ENCODE results near the gene IPPK.

The IPPK gene

DNA sequence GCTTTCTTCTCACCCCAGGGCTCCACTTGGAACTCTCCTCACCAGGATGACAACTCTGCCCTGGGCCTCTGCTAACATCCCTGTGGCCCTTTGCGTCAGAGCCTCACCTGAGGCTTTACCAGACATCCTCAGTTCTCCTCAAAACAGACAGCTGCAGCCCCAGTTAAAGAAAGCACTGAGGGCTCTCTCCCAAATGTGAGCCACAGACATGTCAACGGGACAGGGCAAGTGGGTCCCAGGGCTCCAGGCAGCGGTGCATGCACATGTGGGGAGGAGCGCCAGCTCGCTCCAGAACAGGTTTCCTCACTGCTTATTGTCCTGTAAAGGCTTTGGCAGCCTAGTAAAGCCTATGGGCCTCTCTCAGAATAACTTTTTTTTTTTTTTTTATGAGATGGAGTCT, 37.3 kb downstream of the IPPK start:
- TF ChIP-seq, protein P1, sequence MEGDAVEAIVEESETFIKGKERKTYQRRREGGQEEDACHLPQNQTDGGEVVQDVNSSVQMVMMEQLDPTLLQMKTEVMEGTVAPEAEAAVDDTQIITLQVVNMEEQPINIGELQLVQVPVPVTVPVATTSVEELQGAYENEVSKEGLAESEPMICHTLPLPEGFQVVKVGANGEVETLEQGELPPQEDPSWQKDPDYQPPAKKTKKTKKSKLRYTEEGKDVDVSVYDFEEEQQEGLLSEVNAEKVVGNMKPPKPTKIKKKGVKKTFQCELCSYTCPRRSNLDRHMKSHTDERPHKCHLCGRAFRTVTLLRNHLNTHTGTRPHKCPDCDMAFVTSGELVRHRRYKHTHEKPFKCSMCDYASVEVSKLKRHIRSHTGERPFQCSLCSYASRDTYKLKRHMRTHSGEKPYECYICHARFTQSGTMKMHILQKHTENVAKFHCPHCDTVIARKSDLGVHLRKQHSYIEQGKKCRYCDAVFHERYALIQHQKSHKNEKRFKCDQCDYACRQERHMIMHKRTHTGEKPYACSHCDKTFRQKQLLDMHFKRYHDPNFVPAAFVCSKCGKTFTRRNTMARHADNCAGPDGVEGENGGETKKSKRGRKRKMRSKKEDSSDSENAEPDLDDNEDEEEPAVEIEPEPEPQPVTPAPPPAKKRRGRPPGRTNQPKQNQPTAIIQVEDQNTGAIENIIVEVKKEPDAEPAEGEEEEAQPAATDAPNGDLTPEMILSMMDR (IDR thresholded peaks at IDR 0.05) = no peak

- TF ChIP-seq, protein P1 (IDR thresholded peaks at IDR 0.05) = no peak
Measured at GRCh38 chr9:92631452-92632343, 38.2 kb downstream of the IPPK start.

DNA sequence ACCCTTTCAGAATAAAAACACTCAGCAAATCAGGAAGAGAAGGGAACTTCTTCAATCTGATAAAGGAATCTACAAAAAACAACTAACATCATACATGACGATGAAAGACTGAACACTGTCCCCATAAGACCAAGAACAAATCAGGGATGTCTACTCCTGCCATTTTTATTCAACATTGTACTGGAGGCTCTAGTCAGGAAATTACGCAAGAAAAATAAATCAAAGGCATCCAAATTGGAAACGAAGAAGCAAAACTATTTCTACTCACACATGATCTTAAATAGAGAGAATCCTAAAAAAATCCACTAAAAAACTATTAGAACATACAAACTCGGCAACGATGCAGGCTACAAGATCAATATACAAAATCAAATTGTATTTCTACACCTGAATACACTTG, 42.3 kb downstream of the IPPK start:
- TF ChIP-seq, protein P1 (IDR thresholded peaks at IDR 0.05) = no peak

DNA sequence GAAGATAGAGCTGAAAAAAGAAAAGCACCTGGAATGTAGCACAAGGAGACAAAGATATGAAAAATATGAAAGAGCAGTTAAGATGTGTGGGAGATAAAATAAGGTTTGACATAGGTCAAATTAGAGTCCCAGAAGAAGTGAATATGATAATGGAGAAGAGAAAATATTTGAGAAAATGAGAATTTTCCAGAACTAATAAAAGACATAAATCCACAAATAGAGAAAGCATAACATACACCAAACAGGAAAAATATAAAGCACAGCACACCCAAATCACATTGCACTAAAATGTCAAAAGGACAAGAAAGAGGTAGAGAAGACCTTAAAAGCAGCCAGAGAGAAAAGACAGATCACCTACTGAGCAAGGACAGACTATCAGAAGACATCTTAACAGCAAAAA, 43.4 kb downstream of the IPPK start:
- TF ChIP-seq, protein P1 (IDR thresholded peaks at IDR 0.05) = no peak

DNA sequence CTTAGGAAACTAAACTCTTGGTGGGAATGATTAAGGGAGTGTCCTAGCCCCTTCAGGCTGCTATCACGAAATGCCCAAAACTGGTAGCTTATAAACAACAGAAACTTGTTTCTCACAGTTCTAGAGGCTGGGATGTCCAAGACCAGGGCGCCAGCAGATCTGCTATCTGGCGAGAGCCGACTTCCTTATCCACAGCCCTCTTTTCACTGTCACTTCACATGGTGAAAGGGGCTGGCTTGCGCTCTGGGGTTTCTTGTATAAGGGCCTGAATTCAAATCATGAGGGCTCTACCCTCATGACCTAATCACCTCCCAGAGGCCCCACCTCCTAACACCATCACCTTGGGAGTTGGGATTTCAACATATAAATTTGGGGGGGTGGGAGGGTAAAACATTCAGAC, 49.1 kb downstream of the IPPK start:
- TF ChIP-seq, protein P1 (IDR thresholded peaks at IDR 0.05) = no peak

DNA sequence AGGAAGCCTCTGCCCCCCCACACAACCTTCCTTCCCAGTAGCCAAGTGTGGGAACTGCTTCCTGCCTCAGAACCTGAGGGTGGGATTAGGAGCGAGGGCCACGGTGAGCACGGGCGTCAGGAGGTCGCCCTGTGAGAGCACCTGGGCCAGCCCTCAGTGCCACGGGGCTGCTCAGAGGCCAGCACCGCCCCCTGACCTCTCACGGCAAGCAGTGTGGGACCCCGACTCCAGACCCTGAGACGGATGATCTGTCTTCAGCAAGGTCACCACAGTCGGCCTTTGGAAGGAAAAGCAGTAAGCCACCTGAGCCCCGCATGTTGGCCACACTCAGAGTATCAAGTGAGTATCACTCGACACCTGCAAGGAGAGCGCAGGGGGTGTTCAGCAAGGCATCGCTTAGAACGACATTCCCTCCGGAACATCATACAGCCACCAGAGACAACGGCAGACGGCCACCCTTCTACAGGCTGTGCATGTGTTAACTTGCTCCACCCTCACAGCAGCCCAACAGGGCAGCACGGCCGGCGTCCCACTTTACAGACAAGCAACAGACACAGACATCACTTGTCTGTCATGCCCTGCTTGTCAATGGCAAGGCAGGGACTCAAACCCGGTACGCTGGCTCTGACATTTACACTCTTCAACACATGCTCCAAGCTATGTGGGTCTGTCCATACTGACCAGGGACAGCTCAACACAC, 50.2 kb downstream of the IPPK start:
- TF ChIP-seq, protein P1 (IDR thresholded peaks at IDR 0.05) = no peak

DNA sequence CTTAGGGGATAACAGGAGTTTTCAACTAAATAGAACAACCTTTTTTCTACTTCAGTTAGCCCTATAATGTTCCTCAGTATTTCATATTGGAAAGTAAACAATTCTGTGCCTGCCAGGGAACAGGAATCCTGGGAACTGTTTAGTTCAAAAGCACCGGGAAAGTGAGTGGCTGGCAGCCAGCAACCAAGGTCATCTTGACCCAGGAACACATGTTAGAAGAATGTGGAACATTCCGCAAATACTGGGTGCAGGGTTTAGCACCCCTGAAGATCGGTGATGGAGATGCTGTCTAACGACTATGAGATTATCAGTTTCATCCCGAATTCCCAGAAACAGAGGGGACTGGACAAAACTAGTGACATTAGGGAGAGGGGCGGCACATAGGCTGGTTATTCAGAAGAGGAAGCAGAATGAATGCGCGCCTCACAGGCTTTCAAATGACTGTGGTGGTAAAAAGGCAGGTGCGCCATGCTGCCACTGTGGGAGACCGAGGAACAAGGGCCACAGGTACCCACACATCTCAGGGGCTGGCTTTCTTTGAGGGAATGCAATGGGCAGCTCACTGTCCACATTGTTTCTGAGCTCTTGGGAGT, 51.2 kb downstream of the IPPK start:
- TF ChIP-seq, protein P1 (IDR thresholded peaks at IDR 0.05) = no peak
